Measurements from ENCODE around the gene RHOD. TPM values are rescaled to one million over a fixed set of nuclear protein-coding genes. Genes with fewer than 3 reads are reported as not detected.

RHOD gene
- total RNA-seq, 2 donors from 2014 or later: 26.2 to 69.5 TPM

DNA sequence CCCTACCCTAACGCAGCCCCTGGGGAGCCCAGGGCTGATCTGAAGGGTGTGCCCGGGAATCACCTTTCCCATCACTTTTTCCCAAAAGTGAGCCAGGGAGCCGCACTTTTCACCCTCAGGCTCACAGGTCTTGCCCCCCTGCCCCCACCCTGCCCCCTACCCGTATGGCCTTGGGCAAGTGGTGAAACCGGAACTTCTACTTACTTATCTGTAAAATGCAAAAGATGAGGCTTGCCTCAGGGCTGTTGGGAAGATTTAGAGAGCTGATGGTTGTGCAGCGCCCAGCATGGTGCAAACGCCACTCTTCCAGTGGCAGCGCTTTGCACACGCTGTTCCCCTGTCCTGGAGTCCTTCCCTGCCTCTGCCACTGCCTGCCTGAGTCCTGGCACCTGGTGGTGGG, 25.7 kb upstream of the RHOD start:
- intact Hi-C loops (cut with DNase I): no loop called here
- Histone ChIP-seq H3K27ac (no peak overlapping the region), H3K36me3 (no peaks in the 10 kb centered on the region), H3K4me1 (replicated peaks) (no peaks in the 10 kb centered on the region), H3K4me3 (no peak overlapping the region), H3K27me3 (replicated peaks; ENCODE audit: insufficient read depth) (no peaks in the 10 kb centered on the region), H3K9me3 (no peaks in the 10 kb centered on the region)
- WGBS: 71% methylated on average over 9 of the region's 9 CpGs
- no peak for TF ChIP-seq POLR2A (IDR thresholded peaks at IDR 0.05)
- TF ChIP-seq POLR2AphosphoS5 (IDR thresholded peaks at IDR 0.05): no peak
- no peak for DNase-seq (ENCODE audit: low spot score)

DNA sequence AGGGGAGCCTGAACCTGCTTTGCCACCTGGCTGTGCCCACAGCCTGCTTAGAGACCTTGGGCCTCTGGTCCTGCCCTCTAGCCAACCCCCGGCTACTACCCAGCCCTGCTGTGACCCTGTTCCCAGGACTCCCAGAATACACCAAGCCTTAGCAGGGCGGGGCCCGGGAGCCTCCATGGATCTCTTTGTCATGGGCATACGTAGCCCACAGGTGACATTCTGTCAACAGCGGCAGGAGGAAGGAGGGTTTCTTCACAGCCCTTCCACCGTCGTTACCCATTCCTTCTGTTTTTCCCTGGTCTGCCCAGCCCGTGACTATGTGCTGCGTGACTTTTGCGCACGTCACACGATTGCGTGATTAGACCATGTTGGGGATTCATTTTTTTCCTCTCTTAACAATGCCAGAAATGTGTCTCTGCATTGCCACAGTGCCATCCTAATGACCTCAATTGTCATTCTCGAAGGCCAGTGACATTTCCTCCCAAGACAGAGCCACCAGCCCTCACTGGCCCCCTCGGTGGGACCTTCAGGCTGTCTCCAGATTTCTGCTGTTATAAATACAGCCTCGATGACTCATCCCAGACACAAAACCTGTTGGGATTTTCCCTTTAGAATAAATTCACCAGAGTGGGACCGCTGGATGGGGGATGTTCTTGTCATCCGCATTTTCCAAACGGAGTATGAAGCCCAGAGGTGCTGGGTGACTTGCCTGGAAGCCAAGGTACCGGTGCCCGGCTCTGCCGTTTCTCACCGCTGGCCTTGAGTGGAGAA, 24.7 kb upstream of the RHOD start:
- 80% methylated on average over 23 of the region's 23 CpGs for WGBS
- Histone ChIP-seq H3K4me3 (no peak overlapping the region), H3K9me3 (no peaks in the 10 kb centered on the region), H3K27me3 (replicated peaks; ENCODE audit: insufficient read depth) (no peaks in the 10 kb centered on the region), H3K36me3 (no peaks in the 10 kb centered on the region), H3K4me1 (replicated peaks) (no peaks in the 10 kb centered on the region), H3K27ac (no peak overlapping the region)
- TF ChIP-seq POLR2AphosphoS5 (IDR thresholded peaks at IDR 0.05) (no peak), POLR2A (IDR thresholded peaks at IDR 0.05) (no peak)
- TF ChIP-seq, protein P1, sequence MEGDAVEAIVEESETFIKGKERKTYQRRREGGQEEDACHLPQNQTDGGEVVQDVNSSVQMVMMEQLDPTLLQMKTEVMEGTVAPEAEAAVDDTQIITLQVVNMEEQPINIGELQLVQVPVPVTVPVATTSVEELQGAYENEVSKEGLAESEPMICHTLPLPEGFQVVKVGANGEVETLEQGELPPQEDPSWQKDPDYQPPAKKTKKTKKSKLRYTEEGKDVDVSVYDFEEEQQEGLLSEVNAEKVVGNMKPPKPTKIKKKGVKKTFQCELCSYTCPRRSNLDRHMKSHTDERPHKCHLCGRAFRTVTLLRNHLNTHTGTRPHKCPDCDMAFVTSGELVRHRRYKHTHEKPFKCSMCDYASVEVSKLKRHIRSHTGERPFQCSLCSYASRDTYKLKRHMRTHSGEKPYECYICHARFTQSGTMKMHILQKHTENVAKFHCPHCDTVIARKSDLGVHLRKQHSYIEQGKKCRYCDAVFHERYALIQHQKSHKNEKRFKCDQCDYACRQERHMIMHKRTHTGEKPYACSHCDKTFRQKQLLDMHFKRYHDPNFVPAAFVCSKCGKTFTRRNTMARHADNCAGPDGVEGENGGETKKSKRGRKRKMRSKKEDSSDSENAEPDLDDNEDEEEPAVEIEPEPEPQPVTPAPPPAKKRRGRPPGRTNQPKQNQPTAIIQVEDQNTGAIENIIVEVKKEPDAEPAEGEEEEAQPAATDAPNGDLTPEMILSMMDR (IDR thresholded peaks at IDR 0.05): no peak
- DNase-seq (ENCODE audit: low spot score): no peak
- intact Hi-C loops (cut with DNase I): no loop called here

DNA sequence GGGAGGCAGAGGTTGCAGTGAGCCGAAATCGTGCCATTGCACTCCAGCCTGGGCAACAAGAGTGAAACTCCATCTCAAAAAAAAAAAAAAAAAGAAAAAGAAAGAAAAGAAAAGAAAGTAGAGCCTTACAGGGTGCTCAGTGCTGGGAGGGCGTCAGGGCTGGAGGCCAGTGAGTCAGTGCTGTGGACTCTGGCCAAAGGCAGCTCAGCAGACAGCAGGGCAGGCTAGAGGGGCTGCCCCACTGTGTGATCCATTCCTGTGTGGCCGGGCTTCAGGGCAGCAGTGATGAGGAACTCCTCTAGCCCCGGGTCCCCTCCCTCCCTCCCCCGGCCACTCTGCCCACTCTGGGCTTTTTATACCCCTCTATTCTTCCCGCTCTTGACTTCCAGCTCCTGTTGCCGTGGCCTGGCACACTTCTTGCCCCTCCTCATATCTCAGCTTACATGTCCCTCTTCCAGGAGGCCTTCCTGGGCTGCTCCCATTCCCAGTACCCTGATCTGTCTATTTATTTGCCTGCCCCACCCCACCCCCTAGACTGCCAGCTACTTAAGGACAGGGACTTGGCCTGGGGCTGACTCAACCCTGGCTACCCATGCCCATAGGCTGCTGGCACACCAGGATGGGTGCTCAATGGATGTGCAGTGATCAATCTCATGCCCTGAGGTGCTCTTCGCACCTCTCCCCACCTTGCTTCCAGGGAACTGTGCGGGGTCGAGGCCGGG, 23.7 kb upstream of the RHOD start:
- no peak for DNase-seq (ENCODE audit: low spot score)
- no peak for TF ChIP-seq POLR2AphosphoS5 (IDR thresholded peaks at IDR 0.05)
- TF ChIP-seq, protein P1 (IDR thresholded peaks at IDR 0.05): no peak
- no peak for TF ChIP-seq POLR2A (IDR thresholded peaks at IDR 0.05)
- Histone ChIP-seq H3K9me3 (no peaks in the 10 kb centered on the region), H3K27me3 (replicated peaks; ENCODE audit: insufficient read depth) (no peaks in the 10 kb centered on the region), H3K4me3 (no peak overlapping the region), H3K27ac (no peak overlapping the region), H3K4me1 (replicated peaks) (no peaks in the 10 kb centered on the region), H3K36me3 (no peaks in the 10 kb centered on the region)
- intact Hi-C loops (cut with DNase I): no loop called here
- WGBS: 64% methylated on average over 12 of the region's 12 CpGs

DNA sequence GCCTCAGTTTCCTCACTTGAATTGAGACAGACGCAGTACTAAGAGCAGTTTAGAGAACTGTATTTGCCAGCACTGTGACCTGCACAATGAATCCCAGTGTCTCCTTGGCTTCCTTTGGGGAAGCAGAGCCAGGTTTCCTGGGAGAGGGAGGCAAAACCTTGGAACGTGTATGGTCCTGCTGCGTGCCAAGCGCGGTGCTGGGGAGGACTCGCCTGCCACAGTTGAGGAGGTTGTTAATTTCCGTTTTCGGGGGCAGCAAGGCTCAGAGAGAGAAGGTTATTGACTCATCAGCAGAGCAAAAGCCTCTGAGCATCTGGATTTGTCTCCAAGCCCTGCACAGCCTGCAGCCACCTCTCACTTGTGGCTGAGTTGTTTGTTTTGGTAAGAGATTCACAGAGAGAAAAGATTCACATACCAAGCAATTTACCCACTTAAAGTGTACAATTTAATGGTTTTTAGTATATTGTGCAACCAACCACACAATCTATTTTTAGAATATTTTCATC, 22.9 kb upstream of the RHOD start:
- Histone ChIP-seq H3K36me3 (no peaks in the 10 kb centered on the region), H3K27ac (no peak overlapping the region), H3K9me3 (no peaks in the 10 kb centered on the region), H3K4me1 (replicated peaks) (no peaks in the 10 kb centered on the region), H3K27me3 (replicated peaks; ENCODE audit: insufficient read depth) (no peaks in the 10 kb centered on the region), H3K4me3 (no peak overlapping the region)
- DNase-seq (ENCODE audit: low spot score): no peak
- TF ChIP-seq POLR2A (IDR thresholded peaks at IDR 0.05): no peak
- TF ChIP-seq, protein P1 (IDR thresholded peaks at IDR 0.05): no peak
- peak; percentile 4 for TF ChIP-seq POLR2AphosphoS5 (IDR thresholded peaks at IDR 0.05)
- intact Hi-C loops (cut with DNase I): no loop called here
- 9% methylated on average over 8 of the region's 8 CpGs for WGBS

DNA sequence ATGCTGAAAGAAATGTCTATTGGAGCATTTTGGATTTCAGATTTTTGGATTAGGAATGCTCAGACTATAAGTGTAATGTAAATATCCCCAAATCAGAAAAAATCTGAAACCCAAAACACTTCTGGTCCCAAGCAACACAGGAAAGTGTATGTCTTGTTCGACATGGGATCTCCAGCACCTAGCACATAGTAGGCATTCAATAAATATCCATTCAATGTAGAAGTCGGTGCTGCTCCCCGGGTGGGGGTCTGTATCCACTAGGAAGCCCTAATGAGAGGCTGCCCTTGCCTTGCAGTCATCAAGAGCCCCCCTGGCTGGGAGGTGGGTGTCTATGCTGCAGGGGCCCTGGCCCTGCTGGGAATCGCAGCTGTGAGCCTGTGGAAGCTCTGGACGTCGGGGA, 22.3 kb upstream of the RHOD start:
- Histone ChIP-seq H3K36me3 (no peaks in the 10 kb centered on the region), H3K4me1 (replicated peaks) (no peaks in the 10 kb centered on the region), H3K27me3 (replicated peaks; ENCODE audit: insufficient read depth) (no peaks in the 10 kb centered on the region), H3K4me3 (no peak overlapping the region), H3K27ac (no peak overlapping the region), H3K9me3 (no peaks in the 10 kb centered on the region)
- intact Hi-C loops (cut with DNase I): no loop called here
- DNase-seq (ENCODE audit: low spot score): no peak
- TF ChIP-seq, protein P1 (IDR thresholded peaks at IDR 0.05): no peak
- TF ChIP-seq POLR2A (IDR thresholded peaks at IDR 0.05) (no peak), POLR2AphosphoS5 (IDR thresholded peaks at IDR 0.05) (no peak)
- WGBS: 91% methylated on average over 6 of the region's 6 CpGs

Measured in prostate gland (tissue), 2 donors.